Endothelial cell of umbilical vein (primary cell): ENCODE results near the gene SCRN1. TPM values are rescaled to one million over a fixed set of nuclear protein-coding genes. Genes with fewer than 3 reads are reported as not detected.

ENCODE experiments used
- BruUV-seq: library from RNA; stranded (reverse); fragments of 400-500 nt; replicated peaks from 2 replicates; lab custom pipeline; 2021; lab: Mats Ljungman, UMichigan
- CTCF ChIA-PET: fragments of 300-600, 350-600 bp; sonication (Branson Sonifier 250); formaldehyde crosslinking; loops from one replicate; lab custom pipeline; 2021; ENCODE audit warnings: antibody characterized with exemption, inconsistent platforms; lab: Charles Lee
- POLR2A ChIA-PET: fragments of 300-600, 350-600 bp; sonication (Branson Sonifier 250); formaldehyde crosslinking; loops from one replicate; lab custom pipeline; 2021; ENCODE audit warnings: antibody characterized with exemption, inconsistent platforms; lab: Charles Lee
- DNase-seq: peaks from one replicate; pipeline ENCODE4 v3.0.0-alpha.2; 2011; ENCODE audit warnings: low read depth, low spot score
- FAIRE-seq: peaks from 2 replicates; lab custom pipeline; 2011; peaks lifted over from hg19 to GRCh38; lab: Jason Lieb, UNC
- H2AFZ ChIP-seq: 2 replicates; pipeline ENCODE4 v1.6.0; 2012; ENCODE audit warnings: low read depth, low read length, control low read depth, inconsistent platforms
- H3K27ac ChIP-seq: 2 replicates; pipeline ENCODE4 v1.5.1; 2011; ENCODE audit warnings: low read depth, mild to moderate bottlenecking, control low read depth, low read length, moderate library complexity; ENCODE audit not compliant: insufficient read depth
- H3K27me3 ChIP-seq, 2 experiments: 2 replicates each; pipeline versions ENCODE4 v1.6.0 to v1.6.1; 2011; ENCODE audit warnings: low read length in 2 of 2, mixed read lengths in 1 of 2; ENCODE audit not compliant: control insufficient read depth in 2 of 2, insufficient read depth in 2 of 2
- H3K36me3 ChIP-seq, 2 experiments: 2 replicates in 1 of 2; 3 replicates in 1 of 2; pipeline ENCODE4 v1.5.1; 2011; ENCODE audit warnings: low read length in 2 of 2, mild to moderate bottlenecking in 1 of 2, moderate library complexity in 1 of 2; ENCODE audit not compliant: control insufficient read depth in 2 of 2, insufficient read depth in 2 of 2; ENCODE audit errors: extremely low read depth in 1 of 2
- H3K4me1 ChIP-seq: 3 replicates; pipeline ENCODE4 v1.5.1; 2011; ENCODE audit warnings: mild to moderate bottlenecking, low read length; ENCODE audit not compliant: control insufficient read depth, insufficient read depth; ENCODE audit errors: extremely low read depth
- H3K4me2 ChIP-seq: 2 replicates; pipeline ENCODE4 v1.6.1; 2011; ENCODE audit warnings: low read length, control low read depth, mixed read lengths; ENCODE audit not compliant: insufficient read depth
- H3K4me3 ChIP-seq, 3 experiments: fragments of 200-600 bp in 1 of 3; sonication (generic), shearing (Covaris generic) in 1 of 3; replicated peaks in 1 of 3; 2 replicates each; pipeline ENCODE4 v1.5.1; 2011 to 2016; ENCODE audit warnings: control low read depth in 3 of 3, low read length in 3 of 3, mild to moderate bottlenecking in 2 of 3, inconsistent platforms in 1 of 3, low read depth in 1 of 3, moderate library complexity in 1 of 3; ENCODE audit not compliant: insufficient read depth in 1 of 3
- H3K79me2 ChIP-seq: 2 replicates; pipeline ENCODE4 v1.6.0; 2012; ENCODE audit warnings: low read length, inconsistent platforms; ENCODE audit not compliant: control insufficient read depth, insufficient read depth
- H3K9ac ChIP-seq: replicated peaks from 2 replicates; pipeline ENCODE3; 2011; ENCODE audit warnings: low read length, control low read depth; ENCODE audit not compliant: insufficient read depth; ENCODE audit errors: extremely low read depth
- H3K9me1 ChIP-seq: replicated peaks from 3 replicates; pipeline ENCODE4 v1.6.0; 2011; ENCODE audit warnings: mild to moderate bottlenecking, low read length; ENCODE audit not compliant: control insufficient read depth, insufficient read depth; ENCODE audit errors: extremely low read depth
- H3K9me3 ChIP-seq: replicated peaks from 2 replicates; pipeline ENCODE4 v1.5.1; 2012; ENCODE audit warnings: low read length, inconsistent platforms; ENCODE audit not compliant: control insufficient read depth, insufficient read depth
- H4K20me1 ChIP-seq: replicated peaks from 2 replicates; pipeline ENCODE3; 2011; ENCODE audit warnings: mild to moderate bottlenecking, low read length; ENCODE audit not compliant: control insufficient read depth, insufficient read depth; ENCODE audit errors: extremely low read depth
- EZH2 ChIP-seq: IDR thresholded peaks from 2 replicates; pipeline ENCODE4 v1.6.1; 2012; ENCODE audit warnings: borderline replicate concordance, low read depth, mild to moderate bottlenecking, moderate library complexity, low read length, inconsistent platforms; ENCODE audit not compliant: severe bottlenecking
- FOS ChIP-seq: IDR thresholded peaks from 2 replicates; pipeline ENCODE4 v1.6.1; 2011; ENCODE audit warnings: mild to moderate bottlenecking, low read length, moderate library complexity, borderline replicate concordance; ENCODE audit not compliant: insufficient read depth
- GATA2 ChIP-seq: IDR thresholded peaks from 2 replicates; pipeline ENCODE4 v1.7.0; 2011; ENCODE audit warnings: low read depth, mild to moderate bottlenecking, moderate library complexity, mixed read lengths, low read length; ENCODE audit not compliant: insufficient read length, insufficient read depth
- JUN ChIP-seq: IDR thresholded peaks from 2 replicates; pipeline ENCODE4 v1.6.1; 2011; ENCODE audit warnings: borderline replicate concordance, low read depth; ENCODE audit not compliant: insufficient read length, insufficient read depth
- MYC ChIP-seq: IDR thresholded peaks from one replicate; pipeline ENCODE4 v1.6.1; 2011; ENCODE audit warnings: mild to moderate bottlenecking, low read depth, low read length
- POLR2A ChIP-seq: IDR thresholded peaks from 2 replicates; pipeline ENCODE4 v1.6.1; 2012; ENCODE audit warnings: low read depth, mild to moderate bottlenecking, control low read depth, low read length
- dilution Hi-C: fragments of 300-500 bp; cut with MboI; formaldehyde crosslinking; loops from one replicate; pipeline ENCODE4 v1.15.0; 2019; ENCODE audit warnings: low sequenced_read_pairs; ENCODE audit not compliant: extremely low pct_ligation_motif_present
- intact Hi-C: fragments of 100-400 bp; cut with micrococcal nuclease; formaldehyde crosslinking; loops from one replicate; pipeline ENCODE4 v1.10.0; 2022
- polyA plus RNA-seq, 4 experiments: library from polyadenylated mRNA; depleted of rRNA in 3 of 4; stranded (reverse) in 3 of 4; unstranded in 1 of 4; fragments of >200 nt; gene quantifications; 2 replicates each; pipeline versions ENCODE4 v1.2.1 to v1.2.3, GENCODE V29; 2011 to 2012; ENCODE audit warnings: missing spikeins in 1 of 4
- total RNA-seq: library from RNA; stranded (reverse); gene quantifications from 2 replicates; pipeline ENCODE4 v1.2.3, GENCODE V29; 2021
- TF ChIP-seq, protein P1 (sequence below), 2 donors: IDR thresholded peaks; 1 replicate in 1 of 2; 2 replicates in 1 of 2; pipeline ENCODE4 v1.5.1; 2011; ENCODE audit warnings: low read length in 2 of 2, mild to moderate bottlenecking in 2 of 2, moderate library complexity in 2 of 2, control low read depth in 1 of 2, inconsistent platforms in 1 of 2, low read depth in 1 of 2; ENCODE audit not compliant: insufficient read depth in 1 of 2; ENCODE audit errors: extremely low read depth in 1 of 2

Gene SCRN1
- total and polyA plus RNA-seq, 2 donors (not counting 3 experiments of a cell fraction or from before 2014, with no cell fraction given) = 57.0 to 127 TPM

DNA sequence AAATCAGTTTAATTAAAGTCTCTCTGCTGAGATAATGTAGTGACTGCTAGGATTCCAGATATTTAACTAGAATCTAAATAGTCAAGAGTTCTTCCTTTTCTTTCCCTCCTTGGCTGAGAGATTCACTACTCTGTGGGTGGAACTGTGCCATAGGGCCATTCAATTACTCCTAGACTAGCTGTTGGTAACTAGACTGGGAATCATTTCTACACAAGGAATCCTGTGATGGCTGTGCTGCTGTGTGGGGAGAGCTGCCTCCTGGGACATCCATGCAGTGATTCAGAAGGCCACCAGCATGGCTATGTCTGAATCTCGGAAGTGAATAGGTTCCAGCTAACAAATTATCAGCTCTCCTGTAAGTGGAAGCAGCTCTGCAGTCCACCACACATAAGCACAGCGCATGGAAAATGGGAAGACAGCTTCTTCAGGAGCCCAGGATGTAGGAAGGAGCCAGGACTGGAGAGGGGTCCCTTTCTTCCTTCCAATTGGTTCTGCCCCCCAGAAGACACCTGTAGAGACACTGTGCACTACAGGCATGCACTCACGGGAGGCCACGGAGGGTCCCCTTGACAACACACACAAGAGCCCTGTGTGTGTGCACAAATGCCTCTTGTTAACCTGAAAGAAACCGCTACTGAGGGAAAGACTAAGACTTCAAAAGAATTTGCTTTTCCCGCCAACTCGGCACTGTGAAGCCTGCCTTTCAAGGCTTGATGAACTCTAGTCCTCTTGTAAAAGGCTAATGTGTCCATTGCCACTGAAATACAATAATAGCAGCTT lies 66.5 kb downstream of the SCRN1 start:
- no peak for TF ChIP-seq JUN
- TF ChIP-seq POLR2A = no peak
- no peak for TF ChIP-seq FOS
- TF ChIP-seq, protein P1, sequence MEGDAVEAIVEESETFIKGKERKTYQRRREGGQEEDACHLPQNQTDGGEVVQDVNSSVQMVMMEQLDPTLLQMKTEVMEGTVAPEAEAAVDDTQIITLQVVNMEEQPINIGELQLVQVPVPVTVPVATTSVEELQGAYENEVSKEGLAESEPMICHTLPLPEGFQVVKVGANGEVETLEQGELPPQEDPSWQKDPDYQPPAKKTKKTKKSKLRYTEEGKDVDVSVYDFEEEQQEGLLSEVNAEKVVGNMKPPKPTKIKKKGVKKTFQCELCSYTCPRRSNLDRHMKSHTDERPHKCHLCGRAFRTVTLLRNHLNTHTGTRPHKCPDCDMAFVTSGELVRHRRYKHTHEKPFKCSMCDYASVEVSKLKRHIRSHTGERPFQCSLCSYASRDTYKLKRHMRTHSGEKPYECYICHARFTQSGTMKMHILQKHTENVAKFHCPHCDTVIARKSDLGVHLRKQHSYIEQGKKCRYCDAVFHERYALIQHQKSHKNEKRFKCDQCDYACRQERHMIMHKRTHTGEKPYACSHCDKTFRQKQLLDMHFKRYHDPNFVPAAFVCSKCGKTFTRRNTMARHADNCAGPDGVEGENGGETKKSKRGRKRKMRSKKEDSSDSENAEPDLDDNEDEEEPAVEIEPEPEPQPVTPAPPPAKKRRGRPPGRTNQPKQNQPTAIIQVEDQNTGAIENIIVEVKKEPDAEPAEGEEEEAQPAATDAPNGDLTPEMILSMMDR (IDR thresholded peaks at IDR 0.05; ENCODE audit: extremely low read depth in 1 of 2, insufficient read depth in 1 of 2, low read depth in 1 of 2, low read length in 2 of 2) = no peak
- no peak for TF ChIP-seq MYC
- TF ChIP-seq GATA2 = no peak
- TF ChIP-seq EZH2 = no peak
- H3K9me1 ChIP-seq = no peaks in the 10 kb centered on the region
- DNase-seq (no peak), FAIRE-seq (no peak)
- H3K36me3 ChIP-seq = peaks cover 6 to 35% of the 10 kb centered on the region in 2 experiments
- H3K9me3 ChIP-seq = no peaks in the 10 kb centered on the region
- no peak overlapping the region for H3K4me3 ChIP-seq
- intact Hi-C loops = no loop called here
- H3K27ac ChIP-seq = no peak overlapping the region
- H2AFZ ChIP-seq = no peak overlapping the region
- H3K4me1 ChIP-seq = no peaks in the 10 kb centered on the region
- POLR2A ChIA-PET = no interaction called here
- no TSS peak for BruUV-seq
- dilution Hi-C loops = no loop called here
- no peak overlapping the region for H3K4me2 ChIP-seq
- CTCF ChIA-PET = interaction anchor here (0.7 to 4.7 kb wide), 8 partner anchors 9 to 287 kb away, joined by 3 to 97 read pairs (median 20); no protein-coding TSS in a partner anchor
- H3K27me3 ChIP-seq = no peaks in the 10 kb centered on the region
- no peaks in the 10 kb centered on the region for H4K20me1 ChIP-seq
- no peak overlapping the region for H3K9ac ChIP-seq
- H3K79me2 ChIP-seq = no peaks in the 10 kb centered on the region
